Kidney (tissue), 14 donors: ENCODE data around the gene ITGA3. TPM values are rescaled to one million over a fixed set of nuclear protein-coding genes. Genes with fewer than 3 reads are reported as not detected.
"Not testable (repeated sequence)": the region's sequence is repeated elsewhere in the genome, so short reads cannot be mapped to it uniquely, and the experiment has no call there.

Experiments used
- DNase-seq, 5 donors: peaks; one replicate each; pipeline ENCODE4 v3.0.0-alpha.2; 2013 to 2020
- FAIRE-seq: peaks from 2 replicates; lab custom pipeline; 2012; peaks lifted over from hg19 to GRCh38; lab: Jason Lieb, UNC
- H3K27ac ChIP-seq, 2 donors: one replicate each; pipeline ENCODE4 v1.7.0; 2013; ENCODE audit warnings: low read depth in 2 of 2, low read length in 2 of 2, inconsistent platforms in 1 of 2
- H3K27me3 ChIP-seq: one replicate; pipeline ENCODE4 v1.7.1; 2013; ENCODE audit warnings: low read length, inconsistent platforms; ENCODE audit not compliant: control insufficient read depth, insufficient read depth
- H3K36me3 ChIP-seq, 3 donors: one replicate each; pipeline versions ENCODE4 v1.7.0 to v1.7.1; 2013; ENCODE audit warnings: low read length in 3 of 3, control low read depth in 1 of 3, inconsistent platforms in 1 of 3; ENCODE audit not compliant: insufficient read depth in 3 of 3, control insufficient read depth in 2 of 3
- H3K4me1 ChIP-seq, 3 donors: one replicate each; pipeline versions ENCODE4 v1.7.0 to v1.7.1; 2013; ENCODE audit warnings: low read length in 3 of 3, inconsistent platforms in 1 of 3, low read depth in 1 of 3; ENCODE audit not compliant: control insufficient read depth in 2 of 3, insufficient read depth in 2 of 3
- H3K4me3 ChIP-seq, 3 donors: one replicate each; pipeline versions ENCODE4 v1.7.0 to v1.8.1; 2013; ENCODE audit warnings: low read length in 3 of 3, control low read depth in 1 of 3, inconsistent platforms in 1 of 3
- H3K9ac ChIP-seq, 3 donors: one replicate each; pipeline versions ENCODE4 v1.7.0 to v1.7.1; 2013; ENCODE audit warnings: low read length in 3 of 3, control low read depth in 1 of 3, inconsistent platforms in 1 of 3
- H3K9me3 ChIP-seq, 3 donors: one replicate each; pipeline versions ENCODE4 v1.7.0 to v1.7.1; 2013; ENCODE audit warnings: low read length in 3 of 3, control low read depth in 1 of 3, inconsistent platforms in 1 of 3; ENCODE audit not compliant: control insufficient read depth in 2 of 3, insufficient read depth in 1 of 3
- intact Hi-C: fragments of 100-400 bp; cut with DNase I; formaldehyde crosslinking; loops from one replicate; pipeline ENCODE4 v1.11.1; 2022
- polyA plus RNA-seq: library from polyadenylated mRNA; stranded (reverse); fragments of 350-450 nt; fragmentation: Illumina TruSeq; extraction: RNeasy Lipid Tissue Mini Kit (QIAGEN cat#74804); gene quantifications from one replicate; pipeline ENCODE4 v1.2.3, GENCODE V29; 2014; ENCODE audit warnings: low read depth, low replicate concordance; ENCODE audit not compliant: insufficient read depth
- total RNA-seq: library from RNA; stranded (reverse); fragmentation: NEBNext Ultra II Directional; extraction: Animal tissue kit (Norgen Biotek cat#: 25700); gene quantifications from one replicate; pipeline ENCODE4 v1.2.1, GENCODE V29; 2021
- TF ChIP-seq, protein P1 (sequence below): IDR thresholded peaks from 3 replicates; pipeline ENCODE4 v1.5.1; 2012; ENCODE audit warnings: mild to moderate bottlenecking, moderate library complexity, borderline replicate concordance; ENCODE audit not compliant: insufficient read depth; ENCODE audit errors: extremely low read depth
- donor health status: control.
- donor health status: control.
- donor health status: control.
- donor health status: control.
- donor health status: control.
- donor health status: DM: yes; HTN: yes; CAD: no.
- donor health status: Normal renal cell carcinoma (clear cell type).

Gene ITGA3
- total and polyA plus RNA-seq, 2 donors from 2014 or later = 117 to 367 TPM

DNA sequence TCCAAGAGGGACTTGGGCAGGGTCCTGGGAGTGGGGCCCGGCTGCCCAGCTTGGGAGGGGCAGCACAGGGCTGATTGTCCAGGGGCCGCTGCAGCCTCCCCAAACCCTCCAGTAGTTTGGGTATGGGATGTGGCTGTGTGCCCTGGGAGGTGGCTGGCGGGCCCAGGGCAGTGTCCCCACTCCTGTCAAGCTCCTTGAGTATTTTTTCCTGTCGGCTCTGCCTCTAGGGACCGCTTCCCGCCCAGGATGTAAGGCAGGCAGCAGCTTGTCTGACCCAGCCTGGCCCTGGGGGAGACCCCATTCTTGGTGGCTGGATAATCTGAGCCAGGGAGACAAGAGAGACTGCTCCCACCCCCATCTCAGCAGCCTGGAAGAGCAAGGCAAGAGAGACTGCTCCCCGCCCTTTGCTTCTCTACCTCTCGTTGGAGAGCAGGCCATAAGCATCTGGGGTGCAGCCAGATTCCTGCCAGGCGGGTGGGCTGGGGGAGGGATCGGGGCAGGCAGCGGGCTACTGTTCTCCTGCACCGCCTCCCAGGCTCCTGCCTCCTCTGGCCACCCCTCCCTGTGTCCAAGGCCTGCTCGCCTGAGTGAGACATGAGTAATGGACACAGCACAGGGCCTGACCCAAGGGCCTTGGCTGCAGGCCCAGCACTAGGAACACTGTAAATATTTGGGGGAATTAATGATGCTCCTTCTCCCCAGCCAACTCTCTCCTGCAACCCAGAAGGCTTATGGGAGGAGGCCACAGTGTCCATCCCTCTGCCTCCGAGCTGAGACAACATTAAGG is 18.4 kb upstream of the ITGA3 start:
- Histone ChIP-seq H3K4me3 (no peak overlapping the region), H3K36me3 (no peaks in the 10 kb centered on the region), H3K27me3 (no peaks in the 10 kb centered on the region), H3K9ac (no peak overlapping the region), H3K4me1 (peaks cover 0 to 18% (median 10%) of the 10 kb centered on the region in 3 donors), H3K27ac (peak overlapping the region; percentile 11 to 41), H3K9me3 (no peaks in the 10 kb centered on the region)
- intact Hi-C loops = no loop called here
- DNase-seq (peak; percentile 64 to 95 (median 72)), FAIRE-seq (no peak)
- TF ChIP-seq, protein P1, sequence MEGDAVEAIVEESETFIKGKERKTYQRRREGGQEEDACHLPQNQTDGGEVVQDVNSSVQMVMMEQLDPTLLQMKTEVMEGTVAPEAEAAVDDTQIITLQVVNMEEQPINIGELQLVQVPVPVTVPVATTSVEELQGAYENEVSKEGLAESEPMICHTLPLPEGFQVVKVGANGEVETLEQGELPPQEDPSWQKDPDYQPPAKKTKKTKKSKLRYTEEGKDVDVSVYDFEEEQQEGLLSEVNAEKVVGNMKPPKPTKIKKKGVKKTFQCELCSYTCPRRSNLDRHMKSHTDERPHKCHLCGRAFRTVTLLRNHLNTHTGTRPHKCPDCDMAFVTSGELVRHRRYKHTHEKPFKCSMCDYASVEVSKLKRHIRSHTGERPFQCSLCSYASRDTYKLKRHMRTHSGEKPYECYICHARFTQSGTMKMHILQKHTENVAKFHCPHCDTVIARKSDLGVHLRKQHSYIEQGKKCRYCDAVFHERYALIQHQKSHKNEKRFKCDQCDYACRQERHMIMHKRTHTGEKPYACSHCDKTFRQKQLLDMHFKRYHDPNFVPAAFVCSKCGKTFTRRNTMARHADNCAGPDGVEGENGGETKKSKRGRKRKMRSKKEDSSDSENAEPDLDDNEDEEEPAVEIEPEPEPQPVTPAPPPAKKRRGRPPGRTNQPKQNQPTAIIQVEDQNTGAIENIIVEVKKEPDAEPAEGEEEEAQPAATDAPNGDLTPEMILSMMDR = no peak

GRCh38 chr17:50039058-50039457 is 16.9 kb upstream of the ITGA3 start:
- H3K27me3 ChIP-seq = no peaks in the 10 kb centered on the region
- H3K4me3 ChIP-seq = no peak overlapping the region
- TF ChIP-seq, protein P1 = no peak
- no peaks in the 10 kb centered on the region for H3K36me3 ChIP-seq
- peaks cover 2 to 23% (median 12%) of the 10 kb centered on the region in 3 donors for H3K4me1 ChIP-seq
- no peak for FAIRE-seq
- intact Hi-C loops = no loop called here
- H3K27ac ChIP-seq = no peak overlapping the region
- DNase-seq = no peak
- no peaks in the 10 kb centered on the region for H3K9me3 ChIP-seq
- H3K9ac ChIP-seq = no peak overlapping the region

DNA sequence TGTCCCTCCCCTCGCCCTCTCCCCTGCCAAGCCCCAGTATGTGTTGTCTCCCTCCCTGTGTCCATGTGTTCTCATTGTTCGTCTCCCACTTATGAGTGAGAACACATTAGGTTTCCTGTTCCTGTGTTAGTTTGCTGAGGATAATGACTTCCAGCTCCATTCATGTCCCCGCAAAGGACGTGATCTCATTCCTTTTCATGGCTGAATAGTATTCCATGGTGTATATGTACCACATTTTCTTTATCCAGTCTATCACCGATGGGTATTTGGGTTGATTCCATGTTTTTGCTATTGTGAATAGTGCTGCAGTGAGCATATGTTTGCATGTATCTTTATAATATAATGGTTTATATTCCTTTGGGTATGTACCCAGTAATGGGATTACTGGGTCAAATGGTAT is 15.4 kb upstream of the ITGA3 start:
- H3K4me1 ChIP-seq = peaks cover 2 to 34% (median 19%) of the 10 kb centered on the region in 3 donors
- FAIRE-seq, H3K27ac ChIP-seq: not testable (repeated sequence)

GRCh38 chr17:50042211-50042610 is 13.7 kb upstream of the ITGA3 start:
- no peak overlapping the region for H3K4me3 ChIP-seq
- H3K36me3 ChIP-seq = no peaks in the 10 kb centered on the region
- FAIRE-seq (no peak), DNase-seq (peak in 1 of 5 donors; percentile 22)
- H3K4me1 ChIP-seq = peaks cover 2 to 30% (median 13%) of the 10 kb centered on the region in 3 donors
- intact Hi-C loops = no loop called here
- H3K9me3 ChIP-seq = no peaks in the 10 kb centered on the region
- no peak overlapping the region for H3K9ac ChIP-seq
- H3K27me3 ChIP-seq = no peaks in the 10 kb centered on the region
- TF ChIP-seq, protein P1 = no peak
- H3K27ac ChIP-seq = no peak overlapping the region

More for the DNA sequence above, 15.4 kb upstream of the ITGA3 start:
- H3K9me3 ChIP-seq, H3K9ac ChIP-seq, H3K27me3 ChIP-seq, intact Hi-C loops, H3K4me3 ChIP-seq, H3K36me3 ChIP-seq, DNase-seq: not testable (repeated sequence)
